Retinal pigment epithelial cell (primary cell): Measurements from ENCODE around the gene DNHD1.

Experiments
- DNase-seq: peaks from one replicate; pipeline ENCODE4 v3.0.0-alpha.2; 2010; ENCODE audit warnings: low read depth
- H3K4me3 ChIP-seq: 2 replicates; pipeline ENCODE4 v1.5.1; 2011; ENCODE audit warnings: mild to moderate bottlenecking, low read length, control low read depth, moderate library complexity
- CTCF ChIP-seq: conservative IDR thresholded peaks from 2 replicates; pipeline ENCODE4 v1.5.1; 2011; ENCODE audit warnings: low read depth, low read length, control low read depth, inconsistent platforms

Gene DNHD1

GRCh38 chr11:6606471-6607189 lies 109.5 kb downstream of the DNHD1 start:
- DNase-seq = peak; percentile 70
- H3K4me3 ChIP-seq = no peak overlapping the region
- TF ChIP-seq CTCF = no peak

GRCh38 chr11:6607190-6607795 lies 110.2 kb downstream of the DNHD1 start:
- DNase-seq = no peak
- no peak overlapping the region for H3K4me3 ChIP-seq
- no peak for TF ChIP-seq CTCF

- no peak for DNase-seq
- H3K4me3 ChIP-seq = no peak overlapping the region
- TF ChIP-seq CTCF = no peak
Measured at GRCh38 chr11:6608011-6608410, 110.9 kb downstream of the DNHD1 start.

GRCh38 chr11:6608726-6609501 lies 111.8 kb downstream of the DNHD1 start:
- no peak overlapping the region for H3K4me3 ChIP-seq
- DNase-seq = no peak
- TF ChIP-seq CTCF = no peak

GRCh38 chr11:6609502-6610015 lies 112.5 kb downstream of the DNHD1 start:
- no peak for DNase-seq
- H3K4me3 ChIP-seq = no peak overlapping the region
- TF ChIP-seq CTCF = no peak

- no peak for TF ChIP-seq CTCF
- peak overlapping the region; percentile 76 for H3K4me3 ChIP-seq
Measured at GRCh38 chr11:6610591-6610990, 113.5 kb downstream of the DNHD1 start.

More at GRCh38 chr11:6610591-6610990, 113.5 kb downstream of the DNHD1 start:
- DNase-seq = no peak
